ENCODE results near the gene PPFIA4. TPM values are rescaled to one million over a fixed set of nuclear protein-coding genes. Genes with fewer than 3 reads are reported as not detected.
A peak's percentile ranks its signal among the peaks of the same experiment; 100 is the strongest.

PPFIA4 gene
- total RNA-seq, 2 experiments from 2014 or later, result 51.2 to 56.4 TPM

DNA sequence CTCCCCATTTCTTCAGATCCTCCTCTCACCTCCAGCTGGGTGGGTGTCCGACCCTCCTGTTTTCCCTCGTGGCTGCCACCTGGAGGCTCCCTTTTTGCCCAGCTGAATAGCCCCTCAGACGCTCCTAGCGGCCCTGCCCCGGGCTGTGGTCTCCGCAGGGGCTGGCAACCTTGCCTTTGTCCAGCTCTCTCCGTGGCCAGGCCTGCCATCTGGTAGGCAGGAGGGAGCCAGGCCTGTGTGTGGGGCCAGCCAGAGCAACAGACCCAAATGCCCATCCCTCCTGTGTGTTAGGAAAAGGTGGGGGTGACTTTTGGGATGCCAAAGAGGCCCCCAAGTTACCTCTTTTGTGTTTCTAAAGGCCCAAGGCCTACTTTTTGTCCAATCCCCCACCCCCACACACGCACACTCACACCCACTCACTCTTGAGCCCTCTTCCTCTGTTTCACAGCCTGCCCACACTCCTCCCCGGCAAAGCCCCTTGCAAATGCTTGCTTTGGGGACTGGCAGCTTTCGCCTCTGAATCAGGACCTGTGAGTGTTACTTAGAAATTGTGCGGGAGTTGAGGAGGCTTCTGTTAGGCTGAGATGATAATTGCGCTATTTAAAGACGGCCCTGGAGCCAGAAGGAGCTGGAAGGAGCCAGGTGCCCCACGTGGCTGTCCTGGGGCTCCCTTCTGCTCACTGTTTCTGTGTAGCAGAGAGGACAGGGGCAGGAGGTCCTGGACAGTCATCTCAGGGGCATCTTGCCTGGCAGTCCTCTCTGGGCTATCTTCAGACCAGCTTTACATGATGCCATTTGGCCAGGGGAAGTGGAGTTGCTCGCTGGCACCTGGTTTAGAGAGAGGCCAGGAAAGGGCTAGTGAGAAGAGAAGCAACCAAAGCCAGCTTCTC, 9.1 kb downstream of the PPFIA4 start:
- POLR2A ChIA-PET, result no interaction called here
- Mint-ChIP-seq H3K36me3 (ENCODE audit: low read depth) (peaks cover 6% of the 10 kb centered on the region), H3K27ac (no peak overlapping the region), H3K4me1 (peaks cover 4% of the 10 kb centered on the region), H3K27me3 (peaks cover 4% of the 10 kb centered on the region), H3K4me3 (no peak overlapping the region), H3K9me3 (ENCODE audit: low read depth) (no peaks in the 10 kb centered on the region)
- DNase-seq, result no peak
- ATAC-seq, result no peak
- intact Hi-C loops (cut with DNase I, micrococcal nuclease), result loop anchor here in 1 of 2 experiments (5.0 kb wide), 1 partner anchor 137 kb away; no protein-coding TSS in a partner anchor
- CTCF ChIA-PET, result interaction anchor here (0.6 to 3.0 kb wide), 9 partner anchors 28 to 327 kb away, joined by 3 to 14 read pairs (median 3); partner anchors contain the start of gene TMEM183A

DNA sequence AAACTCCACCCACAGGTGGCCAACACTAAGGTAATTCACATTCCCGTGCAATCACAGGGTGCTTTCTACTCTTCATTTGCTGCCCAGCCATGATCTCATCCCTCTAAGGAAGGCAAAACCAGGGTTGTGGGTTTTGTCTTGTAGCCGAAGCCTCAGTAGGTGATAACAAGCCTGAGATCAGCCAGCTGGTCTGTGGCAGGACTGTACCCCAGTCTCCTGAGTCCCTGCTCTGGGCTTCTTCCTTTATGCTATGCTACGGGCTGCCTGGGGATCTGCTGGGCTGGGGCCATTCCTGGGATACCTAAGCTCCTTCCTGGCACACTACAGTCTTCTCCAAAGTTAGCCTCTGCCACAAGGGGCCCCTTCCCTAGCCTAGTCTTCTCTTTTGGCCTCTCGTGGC, 9.8 kb downstream of the PPFIA4 start:
- H3K4me1 Mint-ChIP-seq, result peaks cover 4% of the 10 kb centered on the region

DNA sequence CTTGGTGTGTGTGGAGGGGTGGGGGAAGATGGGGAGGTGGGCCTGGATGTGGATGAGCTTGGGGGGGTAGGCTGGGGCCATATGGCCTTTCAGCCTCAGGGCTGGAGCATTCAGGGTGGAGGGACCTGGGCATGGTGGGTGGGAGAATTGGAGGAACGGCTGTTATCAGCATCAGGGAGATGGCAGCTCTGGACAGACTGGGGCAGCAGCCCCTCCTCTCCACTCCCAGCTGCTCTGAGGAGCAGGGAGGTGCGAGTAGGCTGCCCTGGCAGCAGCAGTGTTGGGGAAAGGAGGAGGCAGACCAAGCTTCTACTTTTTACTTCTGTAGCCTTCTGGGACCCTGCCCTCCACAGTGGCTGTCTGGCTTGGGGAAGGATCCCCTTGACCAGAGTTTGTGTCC, 10.2 kb downstream of the PPFIA4 start:
- DNase-seq, result no peak
- Mint-ChIP-seq H3K4me3 (no peak overlapping the region), H3K27ac (no peak overlapping the region), H3K36me3 (ENCODE audit: low read depth) (peaks cover 6% of the 10 kb centered on the region), H3K4me1 (peaks cover 4% of the 10 kb centered on the region), H3K27me3 (peaks cover 4% of the 10 kb centered on the region), H3K9me3 (ENCODE audit: low read depth) (no peaks in the 10 kb centered on the region)
- intact Hi-C loops (cut with DNase I, micrococcal nuclease), result loop anchor here in 1 of 2 experiments (5.0 kb wide), 1 partner anchor 136 kb away; no protein-coding TSS in a partner anchor
- POLR2A ChIA-PET, result interaction anchor here (0.7 kb wide), 1 partner anchor 10 kb away, joined by 3 read pairs; no protein-coding TSS in a partner anchor
- no peak for ATAC-seq
- CTCF ChIA-PET, result interaction anchor here (0.6 to 1.2 kb wide), 4 partner anchors 46 to 234 kb away, joined by 3 to 5 read pairs (median 3); no protein-coding TSS in a partner anchor

More for the DNA sequence above, 9.8 kb downstream of the PPFIA4 start:
- Mint-ChIP-seq H3K9me3 (ENCODE audit: low read depth) (no peaks in the 10 kb centered on the region), H3K36me3 (ENCODE audit: low read depth) (peaks cover 6% of the 10 kb centered on the region), H3K27me3 (peaks cover 4% of the 10 kb centered on the region), H3K27ac (no peak overlapping the region), H3K4me3 (no peak overlapping the region)
- POLR2A ChIA-PET, result interaction anchor here (0.7 kb wide), 1 partner anchor 11 kb away, joined by 3 read pairs; no protein-coding TSS in a partner anchor
- no peak for ATAC-seq
- CTCF ChIA-PET, result interaction anchor here (0.6 to 1.2 kb wide), 4 partner anchors 47 to 234 kb away, joined by 3 to 5 read pairs (median 3); no protein-coding TSS in a partner anchor
- DNase-seq, result no peak
- intact Hi-C loops (cut with DNase I, micrococcal nuclease), result loop anchor here in 1 of 2 experiments (5.0 kb wide), 1 partner anchor 136 kb away; no protein-coding TSS in a partner anchor

DNA sequence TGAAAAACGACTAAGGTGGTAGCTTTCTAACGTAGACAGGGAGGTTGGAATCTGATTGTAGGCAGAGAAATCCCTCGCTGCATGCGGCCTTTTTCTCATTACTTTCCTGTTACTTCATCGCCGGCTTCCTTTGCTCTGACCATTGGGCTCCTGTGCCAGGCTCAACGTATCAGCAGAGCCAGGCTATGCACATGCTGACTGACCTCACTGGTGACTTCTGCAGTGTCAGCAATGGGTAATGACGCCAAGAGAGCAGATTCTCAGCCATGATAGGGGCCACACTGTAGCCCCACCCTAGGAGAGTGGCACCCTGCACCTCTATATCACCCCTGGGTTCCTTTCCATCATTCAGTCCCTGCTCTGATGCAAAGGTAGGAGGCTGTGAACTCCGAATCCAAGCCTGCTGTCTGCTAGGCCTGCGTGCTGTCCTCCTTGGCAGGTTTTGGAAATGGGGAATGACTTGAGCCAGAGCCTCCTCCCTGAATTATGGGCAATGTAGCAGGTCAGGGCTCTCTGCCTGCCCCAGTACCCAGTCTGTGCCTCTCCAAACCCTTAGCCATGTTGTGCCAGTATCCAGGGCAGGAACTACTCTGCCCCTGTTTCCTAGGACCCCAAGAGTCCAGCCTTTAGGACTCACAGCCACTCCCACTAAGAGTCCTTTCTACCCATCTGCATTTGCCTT, 11.4 kb downstream of the PPFIA4 start:
- H3K36me3 Mint-ChIP-seq (ENCODE audit: low read depth), result peaks cover 6% of the 10 kb centered on the region
- ChIA-PET CTCF (interaction anchor here (0.6 to 3.4 kb wide), 2 partner anchors 47 to 155 kb away, joined by 4 to 14 read pairs; partner anchors contain the start of gene MYOG), POLR2A (no interaction called here)
- ATAC-seq (no peak), DNase-seq (no peak)
- no peak overlapping the region for H3K27ac Mint-ChIP-seq
- intact Hi-C loops (cut with DNase I, micrococcal nuclease), result loop anchor here in 1 of 2 experiments (2.0 to 5.0 kb wide), 2 partner anchors 135 to 231 kb away; no protein-coding TSS in a partner anchor
- no peaks in the 10 kb centered on the region for H3K9me3 Mint-ChIP-seq (ENCODE audit: low read depth)
- peaks cover 4% of the 10 kb centered on the region for H3K27me3 Mint-ChIP-seq
- H3K4me3 Mint-ChIP-seq, result no peak overlapping the region
- peaks cover 4% of the 10 kb centered on the region for H3K4me1 Mint-ChIP-seq

DNA sequence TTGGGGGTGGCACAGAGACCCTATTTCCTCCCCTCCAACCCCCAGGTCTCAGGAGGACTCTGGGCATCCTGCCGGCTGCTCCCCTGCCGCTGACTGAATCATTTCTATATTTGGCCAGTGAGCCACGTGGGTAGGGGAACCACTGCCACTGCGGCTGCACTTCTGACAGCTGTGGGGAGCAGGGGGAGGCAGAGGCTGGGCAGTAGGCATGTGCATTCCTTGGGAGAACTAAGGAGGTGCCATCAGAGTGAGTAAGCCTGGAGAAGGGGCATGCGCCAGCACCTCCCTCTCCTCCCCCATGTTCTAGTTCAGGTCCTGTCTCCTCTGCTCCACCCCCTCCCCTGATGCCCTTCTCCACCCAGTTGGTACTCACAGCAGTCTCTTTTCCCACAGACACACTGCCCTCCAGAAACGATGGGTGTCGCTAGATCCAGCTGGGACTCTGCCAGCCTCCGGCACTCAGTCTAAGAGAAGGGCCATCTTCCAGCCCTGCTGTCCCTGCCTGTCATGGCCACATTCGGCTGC, 12.0 kb downstream of the PPFIA4 start:
- Mint-ChIP-seq H3K27me3 (peaks cover 4% of the 10 kb centered on the region), H3K36me3 (ENCODE audit: low read depth) (peaks cover 6% of the 10 kb centered on the region), H3K4me1 (peaks cover 4% of the 10 kb centered on the region), H3K9me3 (ENCODE audit: low read depth) (no peaks in the 10 kb centered on the region), H3K27ac (no peak overlapping the region), H3K4me3 (no peak overlapping the region)
- CTCF ChIA-PET, result interaction anchor here (0.6 to 3.6 kb wide), 8 partner anchors 11 to 178 kb away, joined by 3 to 67 read pairs (median 10); partner anchors contain the start of genes CHI3L1, MYOG and PPFIA4
- intact Hi-C loops (cut with DNase I, micrococcal nuclease), result loop anchor here in 1 of 2 experiments (2.0 to 5.0 kb wide), 2 partner anchors 134 to 231 kb away; no protein-coding TSS in a partner anchor
- ATAC-seq (no peak), DNase-seq (peak; percentile 24)
- POLR2A ChIA-PET, result no interaction called here

DNA sequence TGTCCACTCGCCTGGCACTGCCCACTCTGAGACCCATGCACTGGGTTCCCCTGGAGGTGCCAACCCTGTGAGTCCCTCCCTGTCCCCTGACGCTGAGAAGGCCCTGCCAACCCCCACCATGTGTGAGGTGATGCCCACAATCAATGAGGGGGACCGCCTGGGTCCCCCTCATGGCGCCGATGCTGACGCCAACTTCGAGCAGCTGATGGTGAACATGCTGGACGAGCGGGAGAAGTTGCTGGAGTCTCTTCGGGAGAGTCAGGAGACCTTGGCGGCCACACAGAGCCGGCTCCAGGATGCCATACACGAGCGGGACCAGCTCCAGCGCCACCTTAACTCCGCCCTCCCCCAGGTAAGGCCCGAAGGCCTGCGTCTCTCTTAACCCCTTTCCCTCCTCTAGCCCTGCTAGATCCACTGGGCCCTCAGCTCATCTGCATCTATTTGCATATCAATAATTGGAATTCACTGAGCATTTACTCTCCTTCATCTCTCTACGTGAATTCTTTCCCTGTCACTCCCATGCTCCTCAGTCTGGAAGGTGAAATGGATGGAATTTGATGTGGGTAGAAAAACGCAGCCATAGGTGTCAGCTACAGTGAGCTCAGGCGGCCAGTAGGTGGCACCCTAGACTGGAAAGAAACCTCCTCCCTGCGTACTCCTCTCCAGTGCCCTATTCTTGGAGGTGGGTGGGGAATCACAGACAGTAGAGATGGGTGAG, 12.8 kb downstream of the PPFIA4 start:
- Mint-ChIP-seq H3K9me3 (ENCODE audit: low read depth) (no peaks in the 10 kb centered on the region), H3K36me3 (ENCODE audit: low read depth) (peaks cover 6% of the 10 kb centered on the region), H3K27me3 (peaks cover 4% of the 10 kb centered on the region), H3K4me3 (no peak overlapping the region), H3K4me1 (peaks cover 4% of the 10 kb centered on the region), H3K27ac (no peak overlapping the region)
- DNase-seq, result peak; percentile 77
- CTCF ChIA-PET, result interaction anchor here (0.5 to 3.6 kb wide), 38 partner anchors 9 to 1921 kb away, joined by 3 to 67 read pairs (median 4); partner anchors contain the start of genes ADORA1, CHI3L1, MYOG and PPFIA4
- intact Hi-C loops (cut with DNase I, micrococcal nuclease), result loop anchor here (1.0 to 5.0 kb wide), 5 partner anchors 133 to 230 kb away; no protein-coding TSS in a partner anchor
- POLR2A ChIA-PET, result no interaction called here
- ATAC-seq, result peak; percentile 85

DNA sequence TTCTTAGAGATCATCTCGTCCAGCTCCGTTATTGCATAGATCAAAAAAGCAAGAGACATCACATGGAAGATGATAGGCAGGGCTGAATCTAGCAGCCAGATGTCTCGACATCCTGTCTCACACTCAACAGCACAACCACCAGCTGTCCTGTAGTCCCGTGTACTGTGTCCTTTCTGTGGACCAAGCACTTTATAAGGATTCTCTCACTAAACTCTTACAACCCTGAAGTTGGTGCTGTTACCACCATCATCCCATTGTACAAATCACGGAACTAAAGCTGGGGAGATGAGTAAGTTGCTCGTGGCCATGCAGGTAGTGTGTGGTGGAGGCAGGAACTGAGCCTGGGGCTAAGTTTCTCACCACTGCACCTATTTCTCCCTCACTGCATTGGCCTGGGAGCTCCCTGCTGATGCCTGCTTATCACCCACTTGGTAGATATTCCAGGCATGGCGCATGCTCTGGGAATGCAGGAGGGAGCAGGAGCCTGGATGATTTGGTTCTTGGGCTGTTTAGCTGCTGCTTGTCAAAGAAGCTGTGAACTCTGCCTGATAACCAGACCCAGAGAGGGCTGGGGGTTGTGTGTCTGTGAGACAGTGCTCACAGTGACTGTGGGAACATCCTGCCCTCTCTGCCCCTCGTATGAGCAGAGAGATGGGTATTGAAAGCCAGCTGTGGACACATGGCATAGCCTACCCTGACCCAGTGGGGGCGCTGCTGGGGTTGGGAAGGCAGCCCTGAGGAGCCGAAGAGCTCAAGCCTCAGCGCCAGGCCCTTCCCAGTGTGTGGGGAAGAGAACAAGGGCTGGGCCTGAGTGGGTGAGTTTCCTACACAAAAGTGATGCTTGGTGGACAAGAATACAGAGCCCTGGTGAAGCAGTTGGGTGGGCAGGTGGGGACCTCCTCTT, 13.6 kb downstream of the PPFIA4 start:
- H3K36me3 Mint-ChIP-seq (ENCODE audit: low read depth), result peaks cover 9% of the 10 kb centered on the region
- CTCF ChIA-PET, result interaction anchor here (0.5 to 3.6 kb wide), 43 partner anchors 10 to 1920 kb away, joined by 3 to 67 read pairs (median 4); partner anchors contain the start of genes ADORA1, CHI3L1, MYBPH and MYOG
- DNase-seq (peak; percentile 37), ATAC-seq (peak; percentile 24)
- H3K4me1 Mint-ChIP-seq, result peaks cover 4% of the 10 kb centered on the region
- no peak overlapping the region for H3K27ac Mint-ChIP-seq
- H3K9me3 Mint-ChIP-seq (ENCODE audit: low read depth), result no peaks in the 10 kb centered on the region
- POLR2A ChIA-PET, result no interaction called here
- H3K4me3 Mint-ChIP-seq, result no peak overlapping the region
- intact Hi-C loops (cut with DNase I, micrococcal nuclease), result loop anchor here (1.0 to 5.0 kb wide), 6 partner anchors 132 to 302 kb away; no protein-coding TSS in a partner anchor
- peaks cover 4% of the 10 kb centered on the region for H3K27me3 Mint-ChIP-seq

DNA sequence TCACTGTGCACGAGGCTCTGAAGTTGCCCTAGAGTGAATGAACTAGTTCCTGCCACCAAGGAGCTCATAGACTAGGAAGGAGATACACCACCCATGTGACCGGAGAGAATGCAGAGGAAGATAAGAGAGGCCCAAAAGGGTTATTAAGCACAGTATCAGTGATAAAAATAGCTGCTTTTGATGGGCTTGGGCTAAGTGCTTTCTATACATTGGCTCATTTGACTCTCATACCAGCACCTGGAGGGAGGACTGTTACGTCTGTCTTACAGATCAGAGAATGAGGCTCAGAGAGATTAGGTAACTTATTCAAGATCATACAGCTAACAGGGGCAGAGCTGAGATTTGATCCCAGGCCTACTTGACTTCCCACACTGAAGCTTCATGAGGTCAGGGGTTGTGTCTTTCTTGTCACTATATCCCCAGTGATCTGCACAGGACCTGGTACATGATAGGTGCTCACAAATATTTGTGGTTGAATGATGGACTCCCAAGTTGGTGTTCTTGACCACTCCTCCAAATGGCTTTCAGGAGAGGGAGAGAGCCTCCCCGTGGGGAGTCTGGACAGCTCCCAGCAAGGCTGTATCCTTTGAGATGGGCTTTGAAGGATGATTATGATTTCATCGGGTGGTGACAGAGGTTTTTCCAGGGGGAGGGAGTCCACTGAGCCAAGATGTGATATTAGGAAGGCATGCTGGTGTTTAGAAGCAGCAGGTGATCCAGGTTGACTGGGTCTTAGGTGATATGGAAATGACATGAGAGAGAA, 14.4 kb downstream of the PPFIA4 start:
- Mint-ChIP-seq H3K9me3 (ENCODE audit: low read depth) (no peaks in the 10 kb centered on the region), H3K4me3 (no peak overlapping the region), H3K27ac (no peak overlapping the region), H3K36me3 (ENCODE audit: low read depth) (peaks cover 14% of the 10 kb centered on the region), H3K4me1 (peaks cover 4% of the 10 kb centered on the region), H3K27me3 (peaks cover 4% of the 10 kb centered on the region)
- CTCF ChIA-PET, result interaction anchor here (0.7 to 3.6 kb wide), 20 partner anchors 13 to 230 kb away, joined by 3 to 67 read pairs (median 6); partner anchors contain the start of genes MYBPH, MYOG and PPFIA4
- ATAC-seq (no peak), DNase-seq (no peak)
- POLR2A ChIA-PET, result no interaction called here
- intact Hi-C loops (cut with DNase I, micrococcal nuclease), result loop anchor here in 1 of 2 experiments (5.0 kb wide), 1 partner anchor 302 kb away; no protein-coding TSS in a partner anchor

DNA sequence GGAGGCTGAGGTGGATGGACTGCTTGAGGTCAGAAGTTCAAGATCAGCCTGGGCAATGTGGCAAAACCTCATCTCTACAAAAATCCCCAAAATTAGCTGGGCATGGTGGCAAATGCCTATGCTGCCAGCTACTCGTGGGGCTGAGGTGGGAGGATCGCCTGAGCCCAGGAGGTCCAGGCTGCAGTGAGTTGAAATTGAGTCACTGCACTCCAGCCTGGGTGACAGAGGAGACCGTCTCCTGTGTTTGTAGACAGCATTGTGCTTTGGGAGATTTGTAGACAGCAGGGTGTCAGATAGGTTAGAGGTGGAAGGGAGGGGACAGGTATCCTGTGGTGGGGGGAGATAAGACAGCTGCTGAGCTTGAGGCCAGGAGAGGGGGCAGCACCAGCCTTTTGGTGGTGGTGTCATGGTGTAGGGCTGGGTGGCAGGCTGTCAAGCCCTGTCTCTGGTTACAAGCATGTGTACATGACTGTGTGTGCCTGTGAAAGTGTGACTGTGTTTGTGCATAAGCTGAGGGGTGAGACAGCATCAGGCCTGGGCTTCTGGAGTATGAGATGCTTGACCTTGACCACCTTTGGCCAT, 15.2 kb downstream of the PPFIA4 start:
- Mint-ChIP-seq H3K27ac (no peak overlapping the region), H3K9me3 (ENCODE audit: low read depth) (no peaks in the 10 kb centered on the region), H3K4me3 (no peak overlapping the region), H3K36me3 (ENCODE audit: low read depth) (peaks cover 14% of the 10 kb centered on the region), H3K27me3 (peaks cover 4% of the 10 kb centered on the region), H3K4me1 (peaks cover 4% of the 10 kb centered on the region)
- ChIA-PET CTCF (interaction anchor here (1.0 to 3.6 kb wide), 6 partner anchors 14 to 226 kb away, joined by 3 to 22 read pairs (median 9); partner anchors contain the start of genes MYOG and PPFIA4), POLR2A (no interaction called here)
- DNase-seq, result no peak
- ATAC-seq, result no peak
- intact Hi-C loops (cut with DNase I, micrococcal nuclease), result loop anchor here in 1 of 2 experiments (5.0 kb wide), 1 partner anchor 301 kb away; no protein-coding TSS in a partner anchor
